ENCODE data around the gene DCLK1.

- TF ChIP-seq CTCF (IDR thresholded peaks at IDR 0.05) (no peak), POLR2A (IDR thresholded peaks at IDR 0.05) (no peak)
Observed at GRCh38 chr13:35781036-35782000, 349.9 kb downstream of the DCLK1 start.

All from esophagus squamous epithelium (tissue), 4 donors.